BLaER1 (cell line): ENCODE measurements around the gene TUT4.

Experiments
- H3K27ac ChIP-seq: shearing (Covaris generic); formaldehyde crosslinking; 2 replicates; pipeline ENCODE4 v1.8.1; 2022
- H3K27me3 ChIP-seq: shearing (Covaris generic); formaldehyde crosslinking; 2 replicates; pipeline ENCODE4 v1.8.1; 2022
- H3K36me3 ChIP-seq: shearing (Covaris generic); formaldehyde crosslinking; 2 replicates; pipeline ENCODE4 v1.8.1; 2022
- H3K4me1 ChIP-seq: shearing (Covaris generic); formaldehyde crosslinking; 2 replicates; pipeline ENCODE4 v1.8.1; 2022
- H3K4me2 ChIP-seq: shearing (Covaris generic); formaldehyde crosslinking; 2 replicates; pipeline ENCODE4 v1.8.1; 2022
- H3K4me3 ChIP-seq: shearing (Covaris generic); formaldehyde crosslinking; 2 replicates; pipeline ENCODE4 v1.8.1; 2022
- H3K9ac ChIP-seq: shearing (Covaris generic); formaldehyde crosslinking; 2 replicates; pipeline ENCODE4 v1.8.1; 2022
- H3K9me3 ChIP-seq: shearing (Covaris generic); formaldehyde crosslinking; 2 replicates; pipeline ENCODE4 v1.8.1; 2022
- H4K20me1 ChIP-seq: shearing (Covaris generic); formaldehyde crosslinking; 2 replicates; pipeline ENCODE4 v1.8.1; 2022
- Cebpa-rat ChIP-seq: shearing (Covaris generic); IDR thresholded peaks from 2 replicates; pipeline ENCODE4 v1.8.1; 2022

The TUT4 gene

DNA sequence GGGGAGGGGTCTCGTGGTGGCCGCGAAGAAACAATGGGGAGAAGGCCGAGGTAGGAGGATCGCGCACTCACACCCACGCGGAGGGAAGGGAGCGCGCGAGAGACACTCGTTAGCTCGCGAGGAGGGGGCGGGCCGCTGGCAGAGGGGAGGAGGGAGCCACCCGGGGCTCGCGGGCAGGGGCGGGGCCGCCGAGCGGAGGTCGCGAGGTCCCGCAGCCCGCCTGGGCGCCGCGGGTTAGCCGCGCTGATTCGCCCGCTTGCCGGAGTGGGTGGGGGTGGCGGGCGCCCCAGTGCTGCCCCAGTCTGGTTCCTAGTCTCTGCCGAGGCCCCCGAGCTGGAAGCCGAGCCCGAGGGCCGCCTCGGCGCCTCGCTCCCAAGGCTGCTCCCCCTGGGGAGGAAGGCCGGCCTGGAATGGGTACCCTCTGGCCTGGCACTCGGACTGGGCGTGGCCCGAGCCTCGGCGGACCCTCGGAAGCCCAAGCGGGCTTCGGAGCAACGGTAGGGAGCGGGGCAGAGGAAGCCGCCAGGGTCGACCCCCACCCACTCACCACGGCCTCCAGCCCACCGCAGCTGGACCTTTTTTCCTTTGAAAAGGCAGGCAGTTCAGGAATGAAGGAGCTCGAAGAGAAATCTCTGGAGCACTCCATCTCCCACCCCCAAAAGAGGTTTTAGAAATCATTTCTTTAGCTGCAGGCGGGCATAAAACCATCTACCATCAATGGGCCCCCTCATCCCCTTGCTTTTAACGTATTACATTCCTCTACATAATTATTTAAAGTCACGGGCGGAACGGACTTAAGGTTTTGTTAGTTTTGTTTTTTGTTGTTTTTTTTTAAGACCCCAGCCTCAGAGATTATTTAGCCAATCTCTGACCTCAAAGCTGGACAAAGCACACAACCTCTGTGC lies 722 bp upstream of the TUT4 start:
- no peaks in the 10 kb centered on the region for H3K27me3 ChIP-seq
- peak overlapping the region; percentile 98 for H3K9ac ChIP-seq
- H4K20me1 ChIP-seq: peaks cover 41% of the 10 kb centered on the region
- H3K4me3 ChIP-seq: peak overlapping the region; percentile 94
- H3K4me2 ChIP-seq: peak overlapping the region; percentile 94
- peaks cover 33% of the 10 kb centered on the region for H3K4me1 ChIP-seq
- no peak for TF ChIP-seq Cebpa-rat
- peak overlapping the region; percentile 98 for H3K27ac ChIP-seq
- H3K9me3 ChIP-seq: no peaks in the 10 kb centered on the region
- H3K36me3 ChIP-seq: peaks cover 5% of the 10 kb centered on the region; the same call in 1 of the 2 replicates

DNA sequence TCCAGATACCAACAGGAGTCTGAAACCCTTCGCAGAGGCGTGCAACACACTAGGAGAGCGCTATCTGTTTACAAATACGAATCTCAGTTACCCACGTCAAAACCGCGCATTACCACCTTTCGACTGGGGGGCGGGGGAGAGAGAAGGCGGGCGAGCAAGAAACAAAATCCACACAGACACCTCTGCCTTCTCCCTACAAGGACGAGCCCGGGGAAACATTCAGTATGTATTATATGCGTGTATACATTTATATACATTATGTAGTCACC lies 722 bp downstream of the TUT4 start:
- H3K9me3 ChIP-seq: peaks cover 4% of the 10 kb centered on the region
- TF ChIP-seq Cebpa-rat: no peak; the same call in 1 of the 2 replicates
- H3K36me3 ChIP-seq: peaks cover 10% of the 10 kb centered on the region; the same call in 1 of the 2 replicates
- H3K27ac ChIP-seq: peak overlapping the region; percentile 98
- H3K9ac ChIP-seq: peak overlapping the region; percentile 98
- H3K4me3 ChIP-seq: peak overlapping the region; percentile 94
- H3K4me1 ChIP-seq: peaks cover 33% of the 10 kb centered on the region
- no peaks in the 10 kb centered on the region for H3K27me3 ChIP-seq
- H3K4me2 ChIP-seq: peak overlapping the region; percentile 86
- H4K20me1 ChIP-seq: peaks cover 55% of the 10 kb centered on the region

DNA sequence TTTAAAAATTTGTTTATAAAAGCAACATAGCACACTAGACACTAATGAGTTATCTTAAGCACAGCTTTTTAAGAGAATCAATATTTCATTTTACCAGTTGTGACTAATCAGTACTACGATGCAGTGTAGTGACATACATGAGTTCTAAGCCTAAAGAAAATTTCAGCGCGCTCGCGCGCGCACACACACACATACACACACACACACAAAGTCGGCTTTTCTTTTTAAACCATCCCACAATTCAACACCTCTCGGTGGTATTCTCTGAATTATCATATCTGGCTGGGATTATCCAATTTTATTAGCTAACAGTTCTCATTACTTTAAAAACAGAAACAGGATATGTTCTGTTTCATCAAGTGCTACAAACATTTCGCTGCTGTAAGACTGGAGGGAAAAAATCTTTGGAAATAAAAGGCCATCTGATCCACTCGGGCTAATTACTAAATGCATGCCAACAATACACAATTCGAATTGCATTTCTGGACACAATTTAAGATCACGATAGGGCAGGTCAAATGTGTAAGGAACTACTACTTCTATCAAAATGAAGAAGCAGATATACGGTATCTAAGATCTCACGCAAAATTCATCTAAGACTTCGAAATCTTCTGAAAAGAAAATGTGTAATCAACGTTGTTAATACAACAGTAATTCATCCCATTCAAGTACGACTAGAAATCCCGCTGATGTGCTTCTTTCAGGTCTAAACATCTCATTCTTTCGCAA lies 1.2 kb downstream of the TUT4 start:
- Histone ChIP-seq H3K4me1 (peaks cover 33% of the 10 kb centered on the region), H3K9ac (peak overlapping the region; percentile 98), H3K4me2 (peak overlapping the region; percentile 86), H3K9me3 (peaks cover 9% of the 10 kb centered on the region), H3K27ac (peak overlapping the region; percentile 98), H3K4me3 (peak overlapping the region; percentile 94), H3K36me3 (peaks cover 14% of the 10 kb centered on the region; the same call in 1 of the 2 replicates), H4K20me1 (peaks cover 60% of the 10 kb centered on the region), H3K27me3 (no peaks in the 10 kb centered on the region)
- TF ChIP-seq Cebpa-rat: peak; percentile 65; the same call in 1 of the 2 replicates

DNA sequence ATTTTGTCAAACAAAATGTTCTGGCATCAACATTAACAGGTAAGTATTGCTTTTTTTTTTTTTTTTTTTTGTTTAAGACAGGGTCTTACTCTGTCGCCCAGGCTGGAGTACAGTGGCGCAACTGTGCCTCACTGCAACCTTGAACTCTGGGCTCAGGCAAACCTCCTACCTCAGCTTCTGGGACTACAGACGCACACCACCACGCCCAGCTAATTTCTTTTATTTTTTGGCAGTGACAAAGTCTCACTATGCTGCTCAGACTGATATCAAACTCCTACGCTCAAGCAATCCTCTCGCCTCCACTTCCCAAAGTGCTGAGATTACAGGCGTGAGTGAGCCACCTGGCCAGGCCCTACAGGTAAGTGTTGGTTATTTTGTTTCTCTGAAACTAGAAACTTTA lies 2.4 kb downstream of the TUT4 start:
- no peak for TF ChIP-seq Cebpa-rat
- H3K4me2 ChIP-seq: peak overlapping the region; percentile 86
- no peak overlapping the region for H3K4me3 ChIP-seq
- peak overlapping the region; percentile 42; the same call in 1 of the 2 replicates for H3K9ac ChIP-seq
- peaks cover 32% of the 10 kb centered on the region for H3K4me1 ChIP-seq
- H3K9me3 ChIP-seq: peaks cover 20% of the 10 kb centered on the region
- no peak overlapping the region for H3K27ac ChIP-seq
- H3K36me3 ChIP-seq: peaks cover 26% of the 10 kb centered on the region
- H3K27me3 ChIP-seq: no peaks in the 10 kb centered on the region
- peaks cover 72% of the 10 kb centered on the region for H4K20me1 ChIP-seq

DNA sequence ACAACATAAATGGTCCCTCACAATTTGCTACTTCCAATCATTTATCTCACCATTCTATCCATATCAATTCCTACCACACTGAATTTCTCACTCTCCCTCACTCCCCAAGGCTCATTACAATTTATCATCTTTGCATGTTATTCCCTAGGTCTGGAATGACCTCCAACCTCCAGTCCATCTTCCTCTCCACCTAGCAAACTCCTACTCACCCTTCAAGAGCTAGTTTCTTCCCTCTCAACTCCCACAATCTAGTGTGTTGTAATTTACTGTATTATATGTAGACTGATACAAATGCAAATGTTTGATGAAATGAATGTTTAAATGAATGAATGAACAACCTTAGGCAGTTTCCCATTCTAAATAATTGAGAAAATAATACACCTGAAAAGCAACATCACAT lies 3.6 kb downstream of the TUT4 start:
- Histone ChIP-seq H3K9ac (no peak overlapping the region), H3K9me3 (peaks cover 32% of the 10 kb centered on the region), H3K27ac (no peak overlapping the region), H3K27me3 (no peaks in the 10 kb centered on the region), H3K4me3 (no peak overlapping the region), H3K4me2 (no peak overlapping the region), H4K20me1 (peaks cover 76% of the 10 kb centered on the region), H3K36me3 (peaks cover 38% of the 10 kb centered on the region), H3K4me1 (peaks cover 21% of the 10 kb centered on the region)
- no peak for TF ChIP-seq Cebpa-rat

DNA sequence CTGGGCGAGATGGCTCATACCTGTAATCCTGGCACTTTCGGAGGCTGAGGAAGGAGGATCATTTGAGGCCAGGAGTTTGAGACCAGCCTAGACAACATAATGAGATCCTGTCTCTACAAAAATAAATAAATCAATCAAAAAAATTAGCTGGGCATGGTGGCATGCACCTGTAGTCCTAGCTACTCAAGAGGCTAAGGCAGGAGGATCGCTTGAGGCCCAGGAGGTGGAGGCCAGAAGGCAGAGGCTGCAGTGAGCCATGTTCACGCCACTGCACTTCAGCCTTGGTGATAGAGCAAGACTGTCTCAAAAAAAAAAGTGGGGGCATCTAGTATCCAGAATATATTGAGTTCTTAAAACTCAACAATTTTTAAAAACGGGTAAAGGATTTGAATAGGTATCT lies 6.0 kb downstream of the TUT4 start:
- Histone ChIP-seq H3K9ac (no peak overlapping the region), H3K4me3 (no peak overlapping the region), H3K4me2 (no peak overlapping the region), H3K36me3 (peaks cover 62% of the 10 kb centered on the region), H4K20me1 (peaks cover 68% of the 10 kb centered on the region), H3K27me3 (no peaks in the 10 kb centered on the region), H3K9me3 (peaks cover 56% of the 10 kb centered on the region), H3K4me1 (peaks cover 18% of the 10 kb centered on the region), H3K27ac (no peak overlapping the region)
- TF ChIP-seq Cebpa-rat: no peak

DNA sequence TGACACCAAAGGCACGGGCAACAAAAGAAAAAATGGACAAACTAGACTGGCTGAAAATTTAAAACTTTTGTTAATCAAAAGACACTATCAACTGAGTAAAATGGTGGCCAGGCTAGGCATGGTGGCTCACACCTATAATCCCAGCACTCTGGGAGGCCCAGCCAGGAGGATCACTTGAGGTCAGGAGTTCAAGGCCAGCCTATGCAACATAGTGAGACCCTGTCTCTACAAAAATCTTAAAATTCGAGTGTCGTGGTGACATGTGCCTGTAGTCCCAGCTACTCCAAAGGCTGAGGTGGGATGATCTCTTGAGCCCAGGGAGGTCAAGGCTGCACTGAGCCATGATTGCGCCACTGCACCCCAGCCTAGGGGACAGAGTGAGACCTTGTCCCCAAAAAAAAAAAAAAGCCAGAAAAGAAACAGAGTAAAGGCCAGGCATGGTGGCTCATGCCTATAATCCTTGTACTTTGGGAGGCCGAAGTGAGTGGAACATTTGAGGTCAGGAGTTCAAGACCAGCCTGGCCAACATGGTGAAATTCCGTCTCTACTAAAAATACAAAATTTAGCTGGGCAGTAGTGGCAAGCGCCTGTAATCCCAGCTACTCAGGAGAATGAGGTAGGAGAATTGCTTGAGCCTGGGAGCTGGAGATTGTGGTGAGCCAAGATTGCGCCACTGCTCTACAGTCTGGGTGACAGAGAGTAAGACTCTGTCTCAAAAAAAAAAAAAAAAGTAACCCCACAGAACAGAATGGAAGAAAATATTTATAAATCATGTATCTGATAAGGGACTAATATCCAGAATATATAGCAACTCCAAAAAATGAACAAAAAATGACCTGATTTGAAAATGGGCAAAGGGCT lies 8.0 kb downstream of the TUT4 start:
- no peak overlapping the region for H3K4me3 ChIP-seq
- no peaks in the 10 kb centered on the region for H3K27me3 ChIP-seq
- no peak for TF ChIP-seq Cebpa-rat
- H4K20me1 ChIP-seq: peaks cover 62% of the 10 kb centered on the region
- peaks cover 79% of the 10 kb centered on the region for H3K36me3 ChIP-seq
- H3K9ac ChIP-seq: no peak overlapping the region
- H3K27ac ChIP-seq: no peak overlapping the region
- H3K9me3 ChIP-seq: peaks cover 75% of the 10 kb centered on the region
- H3K4me2 ChIP-seq: no peak overlapping the region
- H3K4me1 ChIP-seq: no peaks in the 10 kb centered on the region

DNA sequence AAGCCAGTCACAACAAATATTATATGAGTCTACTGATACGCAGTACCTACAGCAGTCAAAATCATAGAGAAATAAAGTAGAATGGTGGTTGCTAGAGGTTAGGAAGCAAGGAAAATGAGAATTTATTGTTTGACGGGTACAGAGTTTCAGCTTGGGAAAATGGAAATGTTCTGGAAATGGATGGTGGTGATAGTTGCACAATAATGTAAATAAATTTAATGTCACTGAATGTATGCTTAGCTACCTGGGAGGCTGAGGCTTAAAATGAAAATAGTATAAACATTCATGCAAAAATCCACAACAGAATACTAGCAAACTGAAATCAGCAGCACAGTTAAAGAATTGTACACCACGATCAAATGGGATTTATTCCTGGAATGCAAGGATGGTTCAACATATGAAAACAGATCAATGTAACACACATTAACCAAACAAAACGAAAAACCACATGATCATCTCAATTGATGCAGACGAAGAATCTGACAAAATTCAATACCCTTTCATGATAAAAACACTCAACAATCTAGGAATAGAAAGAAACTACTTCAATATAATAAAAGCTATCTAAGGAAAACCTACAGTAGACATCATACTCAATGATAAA lies 10.7 kb downstream of the TUT4 start:
- no peak overlapping the region for H3K4me3 ChIP-seq
- no peak overlapping the region for H3K4me2 ChIP-seq
- peaks cover 94% of the 10 kb centered on the region for H3K36me3 ChIP-seq
- TF ChIP-seq Cebpa-rat: no peak
- no peaks in the 10 kb centered on the region for H3K4me1 ChIP-seq
- H3K27me3 ChIP-seq: no peaks in the 10 kb centered on the region
- H4K20me1 ChIP-seq: peaks cover 62% of the 10 kb centered on the region
- H3K9ac ChIP-seq: no peak overlapping the region
- peaks cover 94% of the 10 kb centered on the region for H3K9me3 ChIP-seq
- no peak overlapping the region for H3K27ac ChIP-seq
